Raji (cell line): ENCODE results near the gene VAV2.

Source experiments
- POLR2A ChIP-seq: IDR thresholded peaks from 2 replicates; pipeline ENCODE4 v1.6.1; 2011; ENCODE audit warnings: low read depth, low read length, control low read depth; ENCODE audit not compliant: insufficient read depth

The VAV2 gene

DNA sequence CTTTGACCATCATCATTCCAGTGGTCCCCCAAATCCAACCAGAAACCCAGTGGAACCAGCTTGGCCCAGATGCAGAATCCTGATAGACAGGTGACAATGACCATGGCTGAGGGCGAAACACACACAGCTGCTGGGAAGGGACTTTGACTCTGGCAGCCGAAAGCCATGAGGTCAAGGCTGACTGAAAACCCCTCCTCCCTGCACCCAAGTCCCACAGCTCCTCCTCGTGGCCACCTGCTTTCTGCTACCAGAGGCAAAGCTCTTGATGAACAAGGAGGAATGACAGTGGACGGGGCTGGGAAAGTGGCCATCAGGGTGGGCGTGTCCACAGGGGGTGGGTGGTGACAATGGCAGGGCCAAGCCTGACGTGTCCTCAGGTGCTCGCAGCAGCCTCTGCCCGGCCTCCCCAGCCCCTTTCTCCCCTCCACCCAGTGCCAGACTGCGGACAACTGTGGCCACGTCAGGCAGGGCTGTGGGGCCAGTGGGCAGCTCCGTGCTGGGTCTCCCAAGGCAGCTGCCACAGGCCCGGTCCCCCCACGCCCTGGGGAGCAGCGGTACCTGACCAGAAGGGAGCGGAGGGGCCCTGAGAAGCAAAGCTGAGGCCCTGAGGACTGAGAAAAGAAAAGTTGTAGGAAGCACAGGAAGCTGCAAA, 223.1 kb downstream of the VAV2 start:
- no peak for TF ChIP-seq POLR2A

DNA sequence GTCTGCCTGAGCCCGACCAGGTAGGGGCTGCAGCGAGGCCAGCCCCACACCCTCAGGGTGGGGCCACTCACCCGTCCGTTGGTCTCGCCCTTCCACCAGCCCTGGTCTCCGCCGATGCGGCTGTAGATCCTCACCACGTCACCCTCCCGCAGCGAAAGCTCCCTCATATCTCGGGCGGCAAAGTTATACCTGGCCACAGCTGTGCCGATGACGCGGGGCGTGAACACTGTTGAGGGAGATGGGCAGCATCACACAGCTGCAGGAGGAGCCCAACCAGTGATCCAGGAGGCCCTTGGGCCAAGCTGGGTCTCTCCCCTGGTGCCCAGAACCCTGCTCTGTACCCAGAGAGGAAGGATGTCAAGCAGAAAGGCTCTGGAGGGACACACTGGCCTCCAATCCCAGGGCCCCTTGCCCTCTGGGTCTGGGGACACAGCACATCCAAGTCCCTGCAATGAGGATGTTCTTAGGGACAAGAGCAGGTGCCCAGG, 223.7 kb downstream of the VAV2 start:
- no peak for TF ChIP-seq POLR2A

DNA sequence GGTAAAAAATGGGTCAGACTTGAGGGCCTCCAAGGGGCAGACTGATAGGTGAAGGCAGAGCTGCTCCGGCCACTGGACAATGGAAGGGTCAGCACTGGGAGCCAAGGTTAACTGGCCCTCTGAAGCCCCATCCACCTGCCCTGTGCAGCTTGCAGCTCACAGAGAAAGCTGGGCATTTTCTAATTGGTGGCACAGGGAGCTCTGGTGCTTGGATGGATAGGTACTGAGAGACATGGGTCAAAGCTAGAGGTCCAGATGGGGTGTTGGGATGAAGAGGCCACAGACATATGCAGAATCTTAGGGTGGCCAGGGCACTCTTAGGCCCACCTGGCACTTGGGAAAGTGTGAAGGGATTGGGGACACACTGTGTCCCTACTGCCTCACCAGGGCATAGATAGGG, 224.5 kb downstream of the VAV2 start:
- no peak for TF ChIP-seq POLR2A

DNA sequence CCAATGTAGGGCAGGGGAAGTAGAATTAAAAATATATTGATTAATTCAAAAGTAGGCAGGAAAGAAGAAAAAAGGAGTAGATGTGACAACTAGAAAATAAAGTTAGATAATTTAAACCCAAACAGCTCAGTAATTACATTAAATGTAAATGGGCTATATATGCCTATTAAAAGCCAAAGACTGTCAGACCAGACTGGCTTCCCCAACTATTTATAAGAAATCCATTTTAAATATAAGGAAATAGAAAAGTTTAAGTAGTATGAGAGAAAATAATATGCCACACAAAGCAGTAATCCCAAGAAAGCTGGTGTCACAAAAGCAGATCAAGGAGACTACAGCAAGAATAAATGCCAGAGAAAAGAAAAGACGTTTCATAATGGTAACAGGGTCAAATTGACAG, 225.1 kb downstream of the VAV2 start:
- no peak for TF ChIP-seq POLR2A

DNA sequence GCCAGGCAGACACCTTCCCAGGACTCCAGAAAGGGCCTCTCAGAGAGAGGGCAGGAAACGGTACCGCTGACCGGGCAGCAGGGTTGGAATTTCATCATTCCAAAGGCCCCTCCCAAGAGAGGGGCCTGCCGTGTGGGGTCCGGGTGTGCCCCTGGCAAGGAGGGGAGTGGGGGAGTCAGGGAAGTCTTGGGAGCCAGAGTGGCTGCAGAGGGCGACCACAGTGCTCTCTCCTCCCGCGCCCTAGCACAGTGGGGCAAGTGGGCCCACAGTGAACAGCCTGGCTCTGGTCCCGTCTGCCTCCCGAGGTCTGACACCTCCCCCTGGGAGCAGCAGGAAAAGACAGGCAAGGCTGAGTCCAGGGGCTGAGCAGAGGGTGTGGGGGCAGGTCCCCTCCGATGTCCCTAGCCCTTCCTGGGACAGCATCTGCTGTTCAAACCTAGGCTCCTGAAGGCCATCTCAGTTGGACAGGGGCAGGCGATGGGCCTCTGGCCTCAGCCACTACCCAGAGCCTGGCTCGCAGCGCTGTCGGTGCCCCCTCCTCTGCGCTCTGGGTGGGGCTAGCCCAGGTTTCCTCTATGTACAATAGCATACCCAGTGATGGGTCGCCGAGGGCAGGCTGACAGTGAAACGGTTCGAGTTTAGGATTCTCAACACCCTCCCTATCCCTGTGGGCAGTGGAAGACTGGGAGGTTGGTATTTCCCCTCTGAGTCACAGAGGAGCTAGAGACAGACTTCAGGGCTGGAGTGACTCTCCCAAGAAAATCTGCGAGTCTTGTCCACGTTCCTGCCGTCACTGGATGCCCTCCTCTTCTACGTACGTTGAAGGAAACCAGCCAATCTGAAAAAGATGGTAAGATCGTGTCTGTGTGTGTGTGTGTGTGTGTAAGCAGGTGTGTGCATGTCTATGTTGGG, 228.6 kb downstream of the VAV2 start:
- no peak for TF ChIP-seq POLR2A

DNA sequence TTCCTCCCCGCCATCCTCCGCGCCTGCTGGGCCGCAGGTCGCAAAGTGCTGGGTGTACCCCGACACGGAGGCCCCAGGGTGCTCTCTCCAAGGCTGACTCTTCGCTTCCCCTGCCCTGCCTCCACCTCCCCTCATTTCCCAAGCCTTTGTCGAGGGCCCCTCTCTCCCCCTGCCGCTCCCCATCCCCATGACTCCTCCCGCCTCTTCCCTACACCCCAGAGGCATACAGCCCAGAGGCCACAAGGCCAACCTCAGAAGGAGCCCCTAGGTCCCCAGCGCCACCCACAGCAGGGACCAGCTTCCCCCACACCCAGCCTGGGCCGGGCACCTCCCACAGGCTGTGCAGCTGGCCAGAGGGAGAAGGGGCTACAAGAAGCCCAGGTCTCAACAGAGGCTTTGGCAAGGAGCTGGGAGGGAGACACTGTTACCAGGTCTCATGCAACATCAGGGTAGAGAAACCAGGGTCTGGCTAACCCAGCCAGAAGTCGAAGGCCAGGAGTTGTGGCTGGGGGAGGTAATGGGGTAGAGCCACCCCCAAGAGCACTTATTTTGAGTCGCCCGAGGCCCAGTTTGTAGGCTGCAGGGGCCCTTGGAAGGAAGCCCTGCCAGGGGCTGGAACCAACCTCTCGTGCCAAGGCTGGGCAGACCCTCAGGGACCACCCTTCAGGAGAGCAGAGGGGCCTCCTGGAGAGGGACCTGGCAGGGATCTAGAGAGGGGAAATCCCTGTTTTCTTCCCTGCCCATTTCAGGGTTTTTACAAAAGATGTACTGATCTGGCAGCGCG, 229.4 kb downstream of the VAV2 start:
- no peak for TF ChIP-seq POLR2A

DNA sequence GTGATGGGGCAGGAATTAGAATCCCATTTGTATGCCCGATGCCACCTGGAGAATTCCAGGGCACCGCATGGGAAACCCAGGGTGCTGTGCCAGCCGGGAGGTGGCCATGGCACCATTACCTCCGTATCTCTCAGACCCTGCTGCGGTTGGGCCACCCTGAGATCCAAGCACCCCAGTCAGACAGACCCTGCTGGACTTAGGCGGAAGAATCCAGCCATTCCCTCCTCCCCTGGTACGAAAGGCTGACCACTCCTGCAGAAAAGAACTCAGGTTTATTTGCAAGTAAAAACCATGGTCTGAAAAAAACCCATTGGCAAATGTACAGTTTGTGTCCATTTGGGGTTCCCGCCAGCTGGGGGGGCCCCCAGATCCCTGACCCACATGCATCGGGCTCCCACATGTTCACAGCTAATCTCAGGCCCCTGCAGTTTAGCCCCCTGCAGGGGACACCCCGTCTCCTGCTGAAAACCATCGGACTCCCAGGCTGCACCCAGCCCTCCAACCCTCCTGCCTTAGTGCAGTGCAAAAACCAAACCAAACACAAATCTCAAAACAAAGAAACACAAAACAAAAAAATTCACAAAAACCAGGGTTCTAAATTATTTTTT, 230.4 kb downstream of the VAV2 start:
- no peak for TF ChIP-seq POLR2A

DNA sequence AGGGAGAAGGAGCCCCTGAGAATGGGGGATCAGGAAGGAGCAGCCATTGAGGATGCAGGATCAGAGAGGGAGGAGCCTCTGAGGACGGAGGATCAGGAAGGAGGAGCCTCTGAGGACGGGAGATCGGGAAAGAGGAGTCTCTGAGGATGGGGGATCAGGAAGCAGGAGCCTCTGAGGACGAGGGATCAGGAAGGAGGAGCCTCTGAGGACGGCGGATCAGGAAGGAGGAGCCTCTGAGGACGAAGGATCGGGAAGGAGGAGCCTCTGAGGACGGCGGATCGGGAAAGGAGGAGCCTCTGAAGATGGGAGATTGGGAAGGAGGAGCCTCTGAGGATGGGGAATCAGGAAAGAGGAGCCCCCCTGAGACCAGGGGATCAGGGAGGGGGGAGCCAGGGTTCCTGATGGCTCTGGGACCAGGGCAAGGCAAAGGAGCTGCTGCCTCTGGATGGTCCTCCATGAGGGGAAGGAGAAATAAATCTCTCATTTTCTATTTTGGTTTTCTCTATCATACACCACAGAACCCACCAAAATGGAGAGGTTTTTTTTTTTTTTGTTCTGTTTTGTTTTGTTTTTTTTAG, 231.3 kb downstream of the VAV2 start:
- no peak for TF ChIP-seq POLR2A

DNA sequence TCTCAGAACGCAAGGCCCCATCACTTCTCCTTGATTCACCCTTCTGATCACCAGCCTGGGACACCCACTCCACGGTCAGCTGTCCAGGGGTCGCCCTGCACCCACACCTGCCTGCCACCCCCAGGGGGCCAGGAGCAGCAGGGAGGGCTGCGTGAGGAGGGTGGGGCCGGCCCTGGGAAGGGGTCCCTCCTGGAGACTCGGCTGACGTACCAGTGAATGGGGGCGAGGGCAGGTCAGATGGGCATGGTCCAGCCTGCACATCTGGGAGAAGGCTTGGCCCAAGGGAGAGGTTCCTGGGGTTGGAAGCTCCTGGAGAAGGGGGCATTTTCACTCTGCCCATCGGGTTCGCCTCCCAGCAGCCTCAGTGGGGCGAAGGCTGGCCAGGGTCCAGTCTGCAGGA, 232.2 kb downstream of the VAV2 start:
- TF ChIP-seq POLR2A, result no peak

DNA sequence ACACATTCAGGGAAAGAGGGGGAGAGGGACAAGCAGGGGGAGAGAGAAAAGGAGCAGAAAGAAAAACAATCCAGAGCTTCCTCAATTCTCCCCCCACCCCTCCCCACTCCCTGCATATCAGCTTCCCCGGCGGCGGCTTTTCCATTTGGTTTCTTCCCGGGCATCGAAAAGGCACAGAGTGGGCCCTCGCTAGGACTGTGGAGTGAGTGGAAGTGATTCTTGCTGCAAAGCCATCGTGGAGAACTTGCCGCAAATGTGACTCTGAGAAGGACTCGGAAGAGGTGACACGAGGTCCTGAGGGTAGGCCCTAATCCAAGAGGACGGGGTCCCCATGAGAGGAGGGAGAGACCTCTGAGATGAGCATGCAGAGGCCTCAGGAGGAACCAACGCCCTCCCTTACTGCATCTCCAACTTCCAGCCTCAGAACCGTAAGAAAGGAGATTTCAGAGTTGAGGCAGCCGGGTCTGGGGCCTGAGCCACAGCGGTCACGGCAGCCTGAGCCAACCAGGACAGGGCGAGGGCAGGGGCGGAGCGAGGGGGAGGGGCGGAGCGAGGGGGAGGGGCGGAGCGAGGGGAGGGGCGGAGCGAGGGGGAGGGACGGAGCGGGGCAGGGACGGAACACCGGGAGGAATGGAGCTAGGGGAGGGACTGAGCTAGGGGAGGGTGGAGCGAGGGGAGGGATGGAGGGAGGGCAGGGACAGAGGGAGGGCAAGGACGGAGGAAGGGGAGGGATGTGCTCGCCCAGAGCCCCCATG, 232.8 kb downstream of the VAV2 start:
- no peak for TF ChIP-seq POLR2A

DNA sequence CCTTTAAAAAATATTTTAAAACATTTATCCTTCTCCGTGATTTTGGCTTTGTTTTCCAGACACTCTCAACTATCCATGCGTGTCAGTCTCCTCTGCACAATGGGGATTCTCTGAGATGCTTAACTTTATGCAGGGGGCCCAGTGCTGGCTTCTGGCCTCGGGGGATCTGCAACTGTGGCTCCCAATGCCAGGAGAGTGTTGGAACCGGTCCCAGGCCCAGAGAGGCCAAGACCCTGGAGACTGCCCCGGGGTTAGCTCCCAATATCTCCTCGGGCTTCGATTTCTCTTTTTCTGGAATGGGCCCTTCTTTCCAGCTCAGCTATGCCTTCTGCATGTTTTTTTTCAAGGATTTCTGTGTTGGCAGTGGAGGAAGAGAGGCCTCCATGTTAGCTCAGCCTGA, 233.9 kb downstream of the VAV2 start:
- no peak for TF ChIP-seq POLR2A

DNA sequence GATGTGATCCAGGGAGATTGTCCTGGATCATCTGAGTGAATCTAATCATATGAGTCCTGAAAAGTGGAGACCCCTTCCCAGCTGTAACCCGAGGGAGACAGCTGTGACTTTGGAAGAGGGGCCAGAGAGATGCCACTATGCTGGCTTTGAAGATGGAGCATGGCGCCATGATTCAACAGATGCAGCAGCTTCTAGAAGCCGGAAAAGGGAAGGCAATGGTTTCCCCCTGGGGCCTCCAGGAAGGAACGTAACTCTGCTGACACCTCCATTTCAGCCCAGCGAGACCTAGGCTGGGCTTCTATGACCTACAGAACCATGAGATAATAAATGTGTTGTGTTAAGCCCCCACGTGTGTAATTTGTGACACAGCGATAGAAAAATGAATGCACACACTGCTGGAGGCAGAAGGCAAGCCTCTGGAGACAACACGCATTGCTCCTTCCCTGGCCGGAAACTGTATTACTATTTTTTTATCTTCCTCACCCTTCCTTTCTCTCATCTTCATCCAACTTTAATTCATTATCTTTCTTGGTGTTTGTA, 237.4 kb downstream of the VAV2 start:
- TF ChIP-seq POLR2A, result no peak

DNA sequence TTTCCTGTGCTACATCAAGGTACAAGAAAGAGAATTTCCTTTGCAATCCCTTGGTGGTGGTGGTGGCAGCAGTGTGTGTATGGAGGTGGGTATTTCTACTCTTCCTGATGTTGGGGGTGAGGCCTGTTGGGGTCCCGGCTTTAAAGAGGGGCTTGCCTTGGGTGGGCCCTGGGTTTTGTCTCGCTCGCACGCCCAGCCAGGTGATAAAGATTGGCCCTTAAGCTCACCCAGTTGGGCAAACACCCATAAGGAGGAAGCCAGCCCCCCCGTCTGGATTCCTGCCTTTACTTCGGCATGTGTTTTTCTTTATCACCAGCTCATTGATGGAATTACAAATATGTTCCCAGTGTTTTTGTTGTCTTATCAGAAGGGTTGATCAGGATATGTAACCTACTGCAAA, 237.9 kb downstream of the VAV2 start:
- no peak for TF ChIP-seq POLR2A

DNA sequence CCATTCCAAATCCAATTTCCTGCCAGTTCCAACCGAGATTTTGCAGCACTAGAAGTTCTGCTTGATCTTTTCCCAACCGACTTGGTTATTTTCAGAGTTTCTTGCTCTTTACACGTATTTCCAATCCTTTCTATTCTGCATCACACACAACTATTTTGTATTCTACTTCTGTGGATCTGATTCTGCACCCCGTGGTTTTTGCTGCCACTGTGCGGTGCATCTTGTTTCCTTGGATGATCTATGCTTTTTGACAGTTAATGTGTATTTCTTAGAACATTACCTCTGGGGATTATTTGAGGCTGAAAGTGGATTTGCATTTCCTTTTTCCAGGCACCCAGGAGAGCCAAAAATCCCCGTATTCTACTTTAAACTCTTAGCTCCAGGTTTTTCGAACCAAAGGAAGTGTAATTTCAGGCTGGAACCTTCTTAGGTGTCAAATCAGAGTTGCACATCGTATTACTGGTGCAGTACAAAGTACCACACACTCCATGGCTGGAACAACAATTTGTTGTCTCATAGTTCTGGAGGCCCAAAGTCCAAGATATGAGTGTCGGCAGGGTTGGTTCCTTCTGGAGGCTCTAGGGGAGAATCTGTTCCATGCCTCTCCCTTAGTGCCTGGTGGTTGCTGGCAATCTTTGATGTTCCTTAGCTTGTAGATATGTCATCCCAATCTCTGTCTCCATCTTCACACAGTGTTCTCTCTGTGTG, 239.2 kb downstream of the VAV2 start:
- no peak for TF ChIP-seq POLR2A
